Renal pelvis (tissue), 4 donors: Measurements from ENCODE around the gene MUC6. TPM values are rescaled to one million over a fixed set of nuclear protein-coding genes. Genes with fewer than 3 reads are reported as not detected.

Source experiments
- DNase-seq: peaks from one replicate; pipeline ENCODE4 v3.0.0-alpha.2; 2013
- polyA plus RNA-seq, 3 donors: library from polyadenylated mRNA; unstranded; fragments of 120-200 nt; gene quantifications; one replicate each; pipeline ENCODE4 v1.2.1, GENCODE V29; 2013; ENCODE audit not compliant: insufficient read length in 3 of 3

The MUC6 gene
- polyA plus RNA-seq, 3 donors: 25.6 to 35.8 (median 26.2) TPM

DNA sequence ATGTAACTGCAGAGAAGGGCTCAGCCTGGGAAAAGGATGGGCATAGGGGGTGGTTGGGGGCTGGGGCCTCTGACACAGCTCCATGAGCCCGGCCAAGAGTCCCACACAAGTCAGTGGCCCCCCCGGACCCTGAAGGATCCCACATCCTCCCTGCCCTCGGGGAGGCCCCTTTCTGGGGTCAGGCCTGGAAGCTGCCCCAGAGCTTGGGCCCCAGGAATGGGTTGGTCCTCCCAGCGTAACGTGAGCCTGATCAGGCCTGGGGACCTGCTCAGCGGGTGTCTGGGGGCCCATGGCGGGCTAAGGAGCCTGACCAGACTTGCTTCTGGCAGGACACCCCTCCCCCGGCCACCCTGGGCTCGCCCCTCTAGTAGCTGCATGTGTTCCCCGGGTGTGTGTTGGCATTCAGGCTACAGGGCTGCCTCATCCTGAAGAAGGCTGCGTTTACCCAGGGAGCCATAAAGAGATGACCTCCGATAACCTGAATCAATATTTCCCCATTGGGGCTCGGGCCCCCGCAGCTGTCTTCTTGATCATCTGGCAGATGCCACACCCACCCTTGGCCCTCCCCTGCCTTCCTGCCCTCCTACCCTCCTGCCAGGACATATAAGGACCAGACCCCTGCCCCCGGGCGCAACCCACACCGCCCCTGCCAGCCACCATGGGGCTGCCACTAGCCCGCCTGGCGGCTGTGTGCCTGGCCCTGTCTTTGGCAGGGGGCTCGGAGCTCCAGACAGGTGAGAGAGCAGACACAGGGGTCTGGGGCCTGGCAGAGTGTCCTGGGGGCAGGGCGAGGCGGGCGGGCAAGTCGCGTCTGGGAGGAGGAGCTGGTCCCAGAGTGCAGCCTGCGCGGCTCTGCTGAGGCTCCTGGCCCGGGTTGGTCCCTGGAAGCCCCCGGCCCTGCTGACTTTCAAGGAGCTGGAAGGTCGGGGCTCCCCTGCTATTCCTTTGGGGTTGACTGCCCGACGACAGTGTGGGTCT lies 38.0 kb upstream of the MUC6 start, which contains the start of gene MUC2:
MUC2 (plus strand) TSS at position 631 of the 978 bp plus-strand sequence.
- DNase-seq: no peak

GRCh38 chr11:1073851-1074243 lies 37.3 kb upstream of the MUC6 start:
- DNase-seq: no peak

DNA sequence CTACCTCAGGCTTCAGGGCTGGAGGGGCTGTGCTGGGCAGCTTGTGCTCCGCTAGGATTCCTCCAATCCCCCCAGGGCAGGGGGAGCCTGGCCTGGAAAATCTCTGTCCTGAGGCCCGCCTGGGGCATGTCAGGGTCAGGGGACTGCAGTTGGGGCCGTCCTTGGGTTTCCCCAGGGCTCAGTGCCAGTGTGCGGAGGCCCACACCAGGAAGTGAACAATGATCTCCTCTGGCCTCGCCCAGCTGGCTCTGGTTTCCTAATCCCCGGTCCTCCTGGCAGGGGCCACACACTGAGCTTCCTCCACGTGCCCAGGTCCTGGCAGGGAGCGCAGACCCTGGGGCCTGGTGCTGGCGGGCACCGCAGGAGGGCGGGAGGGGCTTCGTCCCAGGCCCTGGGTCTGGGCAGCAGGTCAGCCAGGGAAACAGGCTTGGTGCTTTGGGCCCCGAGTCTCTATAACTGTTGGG lies 36.8 kb upstream of the MUC6 start:
- DNase-seq: no peak

- DNase-seq: no peak
Observed at GRCh38 chr11:1072821-1073231, 36.3 kb upstream of the MUC6 start.

- peak; percentile 65 for DNase-seq
Observed at GRCh38 chr11:1072116-1072820, 35.8 kb upstream of the MUC6 start.

DNA sequence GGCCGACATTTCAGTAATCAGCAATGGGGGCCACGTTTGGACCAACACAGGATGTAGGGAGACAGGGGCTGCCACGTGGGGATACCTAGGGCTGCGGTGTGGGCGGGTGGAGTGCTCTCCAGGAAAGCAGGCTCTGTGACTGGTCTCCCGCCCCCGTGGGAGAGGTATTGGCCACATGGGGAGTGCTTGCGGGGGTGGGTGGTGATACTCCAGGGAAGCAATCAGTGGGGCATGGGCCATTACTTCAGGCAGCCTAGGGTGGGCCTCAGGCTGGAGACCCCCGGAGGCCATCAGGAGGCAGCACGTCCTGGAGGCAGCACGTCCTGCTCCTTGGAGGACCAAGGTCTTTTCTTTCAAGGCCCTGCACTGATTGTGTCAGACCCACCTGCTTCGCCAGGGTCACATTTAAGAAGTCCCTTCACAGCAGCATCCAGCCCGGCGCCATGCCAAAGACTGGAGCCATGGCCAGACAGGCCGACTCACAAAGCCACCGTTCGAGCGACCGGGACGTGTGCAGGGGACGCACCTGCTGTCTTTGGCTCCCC lies 35.1 kb upstream of the MUC6 start:
- no peak for DNase-seq

DNA sequence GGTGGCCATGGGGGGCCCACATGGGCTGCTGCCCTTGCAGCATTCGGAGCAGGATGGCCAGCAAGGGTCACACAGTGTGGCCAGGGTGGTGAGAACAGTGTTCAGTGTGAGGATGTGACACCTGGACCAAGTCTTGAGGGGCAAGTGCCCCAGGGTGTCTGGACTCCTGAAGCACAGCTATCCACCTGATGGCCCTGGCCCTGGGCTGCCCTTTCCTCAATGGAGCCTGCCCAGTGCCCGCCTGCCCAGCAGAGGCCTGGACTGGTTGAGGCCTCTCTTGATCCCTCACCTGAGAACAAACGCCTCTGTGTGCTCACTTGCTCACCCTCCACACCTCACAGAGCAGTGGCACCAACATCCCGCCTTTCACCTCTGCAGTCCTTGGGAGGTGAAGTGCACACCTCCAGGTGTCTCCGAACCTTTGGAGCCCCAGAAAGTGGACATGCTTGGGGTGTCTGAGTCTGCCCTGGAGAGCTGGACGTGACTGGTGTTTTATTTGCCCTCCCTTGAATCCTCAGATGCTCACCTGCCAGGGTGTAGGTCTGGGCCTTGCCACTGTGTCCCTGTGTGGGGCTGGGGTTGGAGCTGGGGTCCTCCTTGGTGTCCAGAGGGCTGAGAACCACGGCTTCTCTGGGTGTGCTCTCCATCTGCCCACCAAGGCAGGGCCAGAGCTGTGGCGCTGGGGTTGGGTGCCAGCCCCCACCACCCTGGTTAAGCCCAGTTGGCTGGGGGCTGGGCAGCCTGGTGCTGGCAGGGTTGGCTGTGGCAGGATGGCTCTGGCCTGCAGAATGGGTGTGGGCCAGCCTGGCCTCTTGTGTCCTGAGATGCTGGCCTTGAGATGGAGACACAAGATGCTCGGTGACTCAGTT lies 34.3 kb upstream of the MUC6 start:
- no peak for DNase-seq

DNA sequence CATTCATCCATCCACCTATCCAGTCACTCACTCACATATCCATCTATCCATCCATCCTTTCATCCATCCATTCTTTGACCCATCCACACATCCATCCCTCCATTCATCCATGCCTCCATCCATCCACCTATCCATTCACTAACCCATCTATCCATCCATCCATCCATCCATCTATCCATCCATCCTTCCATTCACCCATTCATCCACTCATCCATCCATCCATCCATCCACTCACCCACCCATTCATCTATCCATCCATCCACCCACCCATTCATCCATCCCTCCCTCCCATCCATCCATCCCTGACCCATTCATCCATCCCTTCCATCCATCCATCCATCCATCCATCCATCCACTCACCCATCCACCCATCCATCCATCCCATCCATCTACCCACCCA lies 33.2 kb upstream of the MUC6 start:
- no peak for DNase-seq

DNA sequence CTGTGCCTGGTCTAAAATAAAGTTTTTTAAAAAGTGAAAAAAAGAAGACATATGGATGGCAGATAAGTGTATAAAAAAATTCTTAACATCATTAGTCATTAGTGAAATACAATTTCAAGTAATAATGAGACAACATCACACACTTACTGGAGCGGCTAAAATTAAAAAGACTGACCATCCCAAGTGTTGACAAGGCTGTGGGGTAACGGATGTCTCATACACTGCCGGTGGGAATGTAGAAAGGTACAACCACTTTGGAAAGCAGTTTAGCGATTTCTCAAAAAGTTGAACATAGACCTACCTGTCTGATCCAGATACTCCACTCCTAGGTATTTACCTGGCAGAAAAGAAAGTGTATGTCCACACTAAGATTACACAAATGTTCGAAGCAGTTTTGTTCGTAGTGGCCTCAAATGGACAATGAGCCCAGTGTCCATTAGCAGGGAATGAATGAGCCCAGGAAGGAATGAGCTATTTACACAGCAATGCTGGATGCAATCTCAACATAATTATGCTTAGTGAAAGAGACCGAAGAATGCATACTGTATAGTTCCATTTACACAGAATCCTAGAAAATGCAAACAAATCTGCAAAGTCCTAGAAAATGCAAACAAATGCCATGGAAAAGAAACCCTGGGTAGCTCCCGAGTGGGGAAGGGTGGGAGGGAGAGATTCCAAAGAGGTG lies 31.4 kb upstream of the MUC6 start:
- no peak for DNase-seq

GRCh38 chr11:1064167-1064566 lies 27.6 kb upstream of the MUC6 start:
- no peak for DNase-seq

DNA sequence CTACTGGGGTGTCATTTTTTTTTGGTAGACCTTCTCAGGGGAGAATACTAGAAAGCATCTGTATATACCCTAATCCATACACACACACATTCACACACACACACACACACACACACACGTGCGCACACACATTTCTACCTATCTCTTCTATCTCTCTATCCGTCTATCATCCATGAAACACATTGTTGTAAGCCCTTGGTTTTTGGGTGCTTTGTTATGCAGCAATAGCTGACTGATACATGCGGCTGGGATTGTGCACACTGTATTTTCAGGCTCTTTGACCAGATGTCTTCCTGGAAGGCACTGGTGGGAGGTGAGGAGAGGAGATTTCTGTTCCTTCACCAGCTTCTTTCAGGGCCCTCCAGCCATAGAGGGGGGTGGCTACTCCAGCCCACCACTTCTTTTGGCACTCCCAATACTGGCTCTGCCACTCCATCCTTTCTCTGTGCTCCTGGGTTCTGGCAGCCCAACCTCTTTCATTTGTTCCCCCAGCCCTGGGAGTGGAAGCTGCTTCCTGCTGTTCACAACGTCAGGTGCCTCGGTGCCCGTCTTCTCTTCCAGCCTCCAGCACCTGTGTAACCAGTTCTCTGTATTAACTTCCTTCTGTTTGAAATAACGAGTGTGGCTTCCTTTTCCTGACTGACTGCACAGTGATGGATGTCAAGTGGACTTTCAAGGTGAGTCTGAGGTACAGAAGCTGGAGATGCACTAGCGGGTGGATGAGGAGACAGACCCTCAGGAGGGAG lies 25.7 kb upstream of the MUC6 start:
- no peak for DNase-seq

DNA sequence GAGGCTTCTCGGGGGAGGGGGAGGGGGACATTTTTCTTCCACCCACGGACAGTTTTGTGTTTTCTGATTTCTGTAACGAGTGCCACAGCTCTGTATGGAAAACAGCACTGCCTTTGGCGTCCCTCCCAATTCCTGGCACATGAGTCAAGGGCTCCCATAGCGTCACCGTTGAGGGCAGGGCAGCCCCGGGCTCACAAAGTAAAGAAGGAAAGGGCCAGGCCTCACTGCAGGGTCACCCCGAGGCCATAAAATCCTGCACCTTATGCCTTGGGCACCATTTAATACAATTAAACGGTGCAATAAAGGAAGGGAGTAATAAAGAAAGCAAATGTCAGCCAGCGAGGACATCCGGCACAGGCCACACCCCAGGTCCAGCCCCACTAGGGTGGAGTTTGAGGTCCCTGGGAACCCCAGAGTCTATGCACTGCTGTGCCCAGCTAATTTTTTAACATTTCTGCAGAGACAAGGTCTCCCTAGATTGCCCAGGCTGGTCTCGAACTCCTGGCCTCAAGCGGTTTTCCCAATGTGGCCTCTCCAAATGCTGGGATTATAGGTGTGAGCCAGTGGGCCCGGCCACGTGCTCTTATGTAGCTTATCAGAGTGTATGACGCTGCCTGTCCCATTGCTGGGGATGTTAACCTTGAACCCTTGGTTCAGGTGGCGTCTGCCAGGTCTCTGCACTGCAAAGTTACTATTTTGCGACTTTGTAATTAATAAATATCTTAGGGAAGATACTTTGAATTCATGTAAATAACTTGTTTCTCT lies 24.5 kb upstream of the MUC6 start:
- no peak for DNase-seq

- DNase-seq: no peak
Observed at GRCh38 chr11:1060410-1060809, 23.9 kb upstream of the MUC6 start.

DNA sequence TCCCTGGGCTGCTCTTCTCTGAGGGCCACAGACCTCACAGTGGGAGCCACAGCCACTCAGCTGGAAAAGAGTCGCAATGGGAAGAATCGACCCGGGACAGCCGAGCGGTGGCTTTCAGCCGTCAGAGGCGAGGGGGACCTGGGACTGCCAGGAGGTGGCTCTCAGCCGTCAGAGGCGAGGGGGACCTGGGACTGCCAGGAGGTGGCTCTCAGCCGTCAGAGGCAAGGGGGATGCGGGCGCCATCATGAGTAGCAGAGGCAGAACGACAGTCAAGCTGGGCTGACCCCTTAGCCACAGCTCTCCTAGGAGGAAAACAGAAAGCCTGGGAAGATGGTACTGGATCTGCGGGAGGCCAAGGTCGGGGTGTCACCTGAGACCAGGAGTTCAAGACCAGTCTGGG lies 23.2 kb upstream of the MUC6 start:
- DNase-seq: no peak

DNA sequence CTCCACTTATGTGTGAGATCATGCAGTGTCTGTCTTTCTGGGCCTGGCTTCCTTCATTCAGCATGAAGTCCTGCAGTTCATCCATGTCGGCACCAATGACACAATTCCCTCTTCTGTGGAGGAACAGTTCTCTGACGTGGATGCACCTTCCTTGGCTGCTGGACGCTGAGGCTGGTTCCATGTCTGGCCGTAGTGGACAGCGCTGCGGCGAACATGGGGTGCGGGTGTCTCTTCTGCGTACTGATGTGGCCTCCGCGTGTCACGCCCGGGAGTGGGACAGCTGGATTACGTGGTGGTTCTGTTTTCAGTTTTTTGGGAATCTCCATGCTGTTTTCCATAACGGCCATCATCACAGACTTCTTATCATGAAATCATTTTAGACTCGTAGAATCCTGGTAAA lies 21.3 kb upstream of the MUC6 start:
- no peak for DNase-seq

DNA sequence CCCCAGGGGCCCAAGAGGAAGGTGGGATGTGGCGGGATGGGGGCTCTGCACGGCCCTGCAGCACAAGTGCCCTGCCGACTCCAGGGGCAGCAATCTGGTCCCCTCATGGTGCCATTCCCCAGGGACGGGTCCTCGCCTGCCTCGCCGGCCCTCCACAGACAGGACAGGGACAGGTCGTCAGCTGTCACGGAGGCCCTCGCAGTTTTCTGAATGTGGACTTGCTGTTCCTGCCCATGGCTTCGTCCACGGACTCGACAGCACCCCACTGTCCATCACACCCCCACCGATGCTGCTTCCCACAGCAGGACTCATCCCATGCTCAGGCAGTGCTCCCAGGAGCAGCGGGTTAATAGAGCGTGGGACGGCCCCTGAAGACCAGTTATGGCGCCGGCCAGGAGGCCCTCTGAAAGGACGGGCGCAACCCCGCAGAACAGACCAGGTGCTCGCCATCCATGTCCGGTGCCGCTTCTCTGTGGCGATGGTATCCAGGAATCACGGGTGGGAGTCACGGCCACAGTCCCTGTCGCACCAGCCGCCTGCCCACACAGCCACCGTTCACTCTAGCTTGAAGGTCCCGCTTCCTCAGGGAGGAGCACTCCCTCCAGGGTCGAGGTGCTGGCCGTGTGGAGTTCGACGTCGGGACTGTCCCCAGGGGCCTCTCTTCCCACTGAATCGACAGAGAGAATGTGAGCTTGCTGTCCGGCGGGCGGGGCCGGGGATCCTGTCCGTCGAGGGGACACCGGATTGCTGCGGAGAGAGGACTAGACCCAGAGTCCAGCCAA lies 19.7 kb upstream of the MUC6 start:
- DNase-seq: no peak

GRCh38 chr11:1055109-1055703 lies 18.7 kb upstream of the MUC6 start:
- no peak for DNase-seq
